ENCODE measurements around the gene NAV2.

DNA sequence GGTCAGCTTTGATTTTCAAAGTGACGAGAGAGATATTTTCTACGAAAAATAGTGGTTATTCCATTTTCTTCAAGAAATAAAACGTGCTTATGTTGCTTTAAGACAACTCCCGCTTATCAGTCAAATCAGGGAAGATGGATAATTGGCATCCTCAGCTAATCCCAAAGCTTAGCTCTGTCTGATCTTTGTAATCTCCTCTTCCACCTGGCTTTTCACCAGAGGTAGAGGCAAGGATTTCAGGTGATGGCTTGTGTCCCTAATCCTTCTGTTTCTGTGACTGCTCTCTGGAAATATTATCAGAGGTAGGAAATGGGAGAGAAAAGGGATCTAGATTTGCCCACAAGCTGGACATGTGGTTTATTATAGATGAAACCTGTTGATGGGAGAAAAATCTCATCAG, 368.7 kb downstream of the NAV2 start:
- TF ChIP-seq EZH2 (IDR thresholded peaks at IDR 0.05; ENCODE audit: low read depth, unreplicated experiment), result no peak
- TF ChIP-seq, protein P1, sequence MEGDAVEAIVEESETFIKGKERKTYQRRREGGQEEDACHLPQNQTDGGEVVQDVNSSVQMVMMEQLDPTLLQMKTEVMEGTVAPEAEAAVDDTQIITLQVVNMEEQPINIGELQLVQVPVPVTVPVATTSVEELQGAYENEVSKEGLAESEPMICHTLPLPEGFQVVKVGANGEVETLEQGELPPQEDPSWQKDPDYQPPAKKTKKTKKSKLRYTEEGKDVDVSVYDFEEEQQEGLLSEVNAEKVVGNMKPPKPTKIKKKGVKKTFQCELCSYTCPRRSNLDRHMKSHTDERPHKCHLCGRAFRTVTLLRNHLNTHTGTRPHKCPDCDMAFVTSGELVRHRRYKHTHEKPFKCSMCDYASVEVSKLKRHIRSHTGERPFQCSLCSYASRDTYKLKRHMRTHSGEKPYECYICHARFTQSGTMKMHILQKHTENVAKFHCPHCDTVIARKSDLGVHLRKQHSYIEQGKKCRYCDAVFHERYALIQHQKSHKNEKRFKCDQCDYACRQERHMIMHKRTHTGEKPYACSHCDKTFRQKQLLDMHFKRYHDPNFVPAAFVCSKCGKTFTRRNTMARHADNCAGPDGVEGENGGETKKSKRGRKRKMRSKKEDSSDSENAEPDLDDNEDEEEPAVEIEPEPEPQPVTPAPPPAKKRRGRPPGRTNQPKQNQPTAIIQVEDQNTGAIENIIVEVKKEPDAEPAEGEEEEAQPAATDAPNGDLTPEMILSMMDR (conservative IDR thresholded peaks at IDR 0.05; ENCODE audit: low read depth in 2 of 2), result no peak
- TF ChIP-seq EZH2phosphoT487 (IDR thresholded peaks at IDR 0.05; ENCODE audit: unreplicated experiment), result no peak
- TF ChIP-seq JUNB (IDR thresholded peaks at IDR 0.05; ENCODE audit: unreplicated experiment), result no peak
- no peak for TF ChIP-seq CREB1 (CRISPR knock-in tag; IDR thresholded peaks at IDR 0.05; ENCODE audit: low read depth)
- TF ChIP-seq POLR2AphosphoS5 (IDR thresholded peaks at IDR 0.05; ENCODE audit: low read depth), result no peak
- TF ChIP-seq, protein P2, sequence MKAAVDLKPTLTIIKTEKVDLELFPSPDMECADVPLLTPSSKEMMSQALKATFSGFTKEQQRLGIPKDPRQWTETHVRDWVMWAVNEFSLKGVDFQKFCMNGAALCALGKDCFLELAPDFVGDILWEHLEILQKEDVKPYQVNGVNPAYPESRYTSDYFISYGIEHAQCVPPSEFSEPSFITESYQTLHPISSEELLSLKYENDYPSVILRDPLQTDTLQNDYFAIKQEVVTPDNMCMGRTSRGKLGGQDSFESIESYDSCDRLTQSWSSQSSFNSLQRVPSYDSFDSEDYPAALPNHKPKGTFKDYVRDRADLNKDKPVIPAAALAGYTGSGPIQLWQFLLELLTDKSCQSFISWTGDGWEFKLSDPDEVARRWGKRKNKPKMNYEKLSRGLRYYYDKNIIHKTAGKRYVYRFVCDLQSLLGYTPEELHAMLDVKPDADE (IDR thresholded peaks at IDR 0.05), result no peak
- TF ChIP-seq, protein P3, sequence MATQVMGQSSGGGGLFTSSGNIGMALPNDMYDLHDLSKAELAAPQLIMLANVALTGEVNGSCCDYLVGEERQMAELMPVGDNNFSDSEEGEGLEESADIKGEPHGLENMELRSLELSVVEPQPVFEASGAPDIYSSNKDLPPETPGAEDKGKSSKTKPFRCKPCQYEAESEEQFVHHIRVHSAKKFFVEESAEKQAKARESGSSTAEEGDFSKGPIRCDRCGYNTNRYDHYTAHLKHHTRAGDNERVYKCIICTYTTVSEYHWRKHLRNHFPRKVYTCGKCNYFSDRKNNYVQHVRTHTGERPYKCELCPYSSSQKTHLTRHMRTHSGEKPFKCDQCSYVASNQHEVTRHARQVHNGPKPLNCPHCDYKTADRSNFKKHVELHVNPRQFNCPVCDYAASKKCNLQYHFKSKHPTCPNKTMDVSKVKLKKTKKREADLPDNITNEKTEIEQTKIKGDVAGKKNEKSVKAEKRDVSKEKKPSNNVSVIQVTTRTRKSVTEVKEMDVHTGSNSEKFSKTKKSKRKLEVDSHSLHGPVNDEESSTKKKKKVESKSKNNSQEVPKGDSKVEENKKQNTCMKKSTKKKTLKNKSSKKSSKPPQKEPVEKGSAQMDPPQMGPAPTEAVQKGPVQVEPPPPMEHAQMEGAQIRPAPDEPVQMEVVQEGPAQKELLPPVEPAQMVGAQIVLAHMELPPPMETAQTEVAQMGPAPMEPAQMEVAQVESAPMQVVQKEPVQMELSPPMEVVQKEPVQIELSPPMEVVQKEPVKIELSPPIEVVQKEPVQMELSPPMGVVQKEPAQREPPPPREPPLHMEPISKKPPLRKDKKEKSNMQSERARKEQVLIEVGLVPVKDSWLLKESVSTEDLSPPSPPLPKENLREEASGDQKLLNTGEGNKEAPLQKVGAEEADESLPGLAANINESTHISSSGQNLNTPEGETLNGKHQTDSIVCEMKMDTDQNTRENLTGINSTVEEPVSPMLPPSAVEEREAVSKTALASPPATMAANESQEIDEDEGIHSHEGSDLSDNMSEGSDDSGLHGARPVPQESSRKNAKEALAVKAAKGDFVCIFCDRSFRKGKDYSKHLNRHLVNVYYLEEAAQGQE (IDR thresholded peaks at IDR 0.05; ENCODE audit: unreplicated experiment), result no peak
- TF ChIP-seq ZNF331 (CRISPR knock-in tag; IDR thresholded peaks at IDR 0.05; ENCODE audit: low read depth), result no peak

Data from GM23338 (cell line).